GM10248 (cell line): Measurements from ENCODE around the gene NPY5R.

ENCODE experiments used
- CTCF ChIA-PET: fragments of 300-600 bp; sonication (Branson Sonifier 250); formaldehyde crosslinking; extraction: SDS; loops from one replicate; lab custom pipeline; 2021; ENCODE audit warnings: antibody characterized with exemption; lab: Yijun Ruan, JAX
- POLR2A ChIA-PET: fragments of 350-650 bp; sonication (Branson Sonifier 250); formaldehyde crosslinking; extraction: SDS; loops from one replicate; lab custom pipeline; 2020; ENCODE audit warnings: antibody characterized with exemption; lab: Yijun Ruan, JAX
- DNase-seq: peaks from one replicate; pipeline ENCODE4 v3.0.0; 2012; ENCODE audit errors: extremely low spot score
- TF ChIP-seq, protein P1 (sequence below): IDR thresholded peaks from 2 replicates; pipeline ENCODE4 v1.5.1; 2012; ENCODE audit warnings: mild to moderate bottlenecking, low read depth; ENCODE audit errors: extremely low read depth, missing control alignments, control extremely low read depth

The NPY5R gene

DNA sequence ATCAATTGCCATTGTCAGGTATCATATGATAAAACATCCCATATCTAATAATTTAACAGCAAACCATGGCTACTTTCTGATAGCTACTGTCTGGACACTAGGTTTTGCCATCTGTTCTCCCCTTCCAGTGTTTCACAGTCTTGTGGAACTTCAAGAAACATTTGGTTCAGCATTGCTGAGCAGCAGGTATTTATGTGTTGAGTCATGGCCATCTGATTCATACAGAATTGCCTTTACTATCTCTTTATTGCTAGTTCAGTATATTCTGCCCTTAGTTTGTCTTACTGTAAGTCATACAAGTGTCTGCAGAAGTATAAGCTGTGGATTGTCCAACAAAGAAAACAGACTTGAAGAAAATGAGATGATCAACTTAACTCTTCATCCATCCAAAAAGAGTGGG is 7.0 kb downstream of the NPY5R start:
- DNase-seq: no peak
- CTCF ChIA-PET: interaction anchor here (1.1 kb wide), 1 partner anchor 9 kb away, joined by 3 read pairs; no protein-coding TSS in a partner anchor
- POLR2A ChIA-PET: no interaction called here
- TF ChIP-seq, protein P1, sequence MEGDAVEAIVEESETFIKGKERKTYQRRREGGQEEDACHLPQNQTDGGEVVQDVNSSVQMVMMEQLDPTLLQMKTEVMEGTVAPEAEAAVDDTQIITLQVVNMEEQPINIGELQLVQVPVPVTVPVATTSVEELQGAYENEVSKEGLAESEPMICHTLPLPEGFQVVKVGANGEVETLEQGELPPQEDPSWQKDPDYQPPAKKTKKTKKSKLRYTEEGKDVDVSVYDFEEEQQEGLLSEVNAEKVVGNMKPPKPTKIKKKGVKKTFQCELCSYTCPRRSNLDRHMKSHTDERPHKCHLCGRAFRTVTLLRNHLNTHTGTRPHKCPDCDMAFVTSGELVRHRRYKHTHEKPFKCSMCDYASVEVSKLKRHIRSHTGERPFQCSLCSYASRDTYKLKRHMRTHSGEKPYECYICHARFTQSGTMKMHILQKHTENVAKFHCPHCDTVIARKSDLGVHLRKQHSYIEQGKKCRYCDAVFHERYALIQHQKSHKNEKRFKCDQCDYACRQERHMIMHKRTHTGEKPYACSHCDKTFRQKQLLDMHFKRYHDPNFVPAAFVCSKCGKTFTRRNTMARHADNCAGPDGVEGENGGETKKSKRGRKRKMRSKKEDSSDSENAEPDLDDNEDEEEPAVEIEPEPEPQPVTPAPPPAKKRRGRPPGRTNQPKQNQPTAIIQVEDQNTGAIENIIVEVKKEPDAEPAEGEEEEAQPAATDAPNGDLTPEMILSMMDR: no peak

DNA sequence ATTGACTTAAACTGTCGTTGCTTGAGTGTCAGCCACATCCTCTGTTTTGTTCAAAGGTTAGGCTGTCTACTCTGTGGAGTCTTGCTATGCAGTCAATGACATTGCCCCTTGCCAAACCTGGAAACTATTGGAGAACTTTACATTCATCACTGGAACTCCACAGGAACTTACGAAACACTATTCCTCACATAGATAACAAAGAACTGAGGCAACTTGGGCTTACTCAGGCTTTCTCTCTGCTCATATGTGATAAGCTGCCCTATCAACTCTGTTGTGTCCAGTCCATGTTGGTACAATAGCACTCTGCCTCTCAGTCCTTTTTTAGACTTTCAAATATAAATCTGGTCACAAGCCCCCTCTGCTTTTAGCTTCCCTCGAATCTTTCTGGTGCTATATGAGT is 9.4 kb downstream of the NPY5R start:
- TF ChIP-seq, protein P1: no peak
- DNase-seq: no peak
- POLR2A ChIA-PET: no interaction called here
- CTCF ChIA-PET: interaction anchor here (1.0 kb wide), 1 partner anchor 23 kb away, joined by 3 read pairs; no protein-coding TSS in a partner anchor

DNA sequence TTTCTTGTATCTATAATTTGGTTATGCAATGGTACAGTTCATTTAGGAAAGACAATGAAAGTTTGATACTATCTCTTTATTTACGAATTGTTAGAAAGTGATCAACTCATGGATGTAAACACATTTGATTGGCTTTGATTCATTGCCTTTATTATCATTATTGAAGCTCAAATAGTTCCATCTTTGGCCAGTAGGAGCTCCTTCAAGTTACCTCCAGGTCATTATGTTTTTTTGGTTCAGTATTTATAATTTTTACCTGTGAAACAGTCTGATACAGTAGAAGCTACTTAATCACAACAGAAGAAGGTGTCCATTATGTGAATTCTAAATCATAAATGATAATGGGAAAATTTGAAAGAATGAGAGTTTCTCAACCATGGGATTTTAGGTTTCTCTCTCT is 12.4 kb downstream of the NPY5R start:
- TF ChIP-seq, protein P1: no peak
- ChIA-PET POLR2A (no interaction called here), CTCF (interaction anchor here (0.7 to 1.5 kb wide), 3 partner anchors 16 to 25 kb away, joined by 3 read pairs; no protein-coding TSS in a partner anchor)
- no peak for DNase-seq

DNA sequence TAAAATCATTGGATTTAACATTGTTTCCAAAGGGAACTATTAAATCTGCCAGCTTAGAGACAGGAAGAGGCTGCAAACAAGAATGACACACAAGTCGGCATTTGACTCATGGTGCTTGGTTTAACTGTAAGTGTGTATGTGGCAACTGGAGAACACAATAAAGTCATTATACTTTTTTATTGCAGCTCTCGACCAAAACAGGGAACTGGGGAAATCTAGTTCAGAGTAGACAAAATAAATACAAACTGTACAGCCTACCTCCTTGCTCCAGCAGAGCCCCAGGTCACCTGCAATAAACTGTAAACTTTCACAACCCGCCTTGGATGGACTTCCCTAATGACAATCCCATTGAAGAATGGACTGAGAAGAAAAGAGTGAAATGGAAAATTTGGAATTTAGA is 24.0 kb downstream of the NPY5R start:
- CTCF ChIA-PET: interaction anchor here (1.8 kb wide), 1 partner anchor 9 kb away, joined by 4 read pairs; no protein-coding TSS in a partner anchor
- POLR2A ChIA-PET: no interaction called here
- TF ChIP-seq, protein P1: no peak
- no peak for DNase-seq

DNA sequence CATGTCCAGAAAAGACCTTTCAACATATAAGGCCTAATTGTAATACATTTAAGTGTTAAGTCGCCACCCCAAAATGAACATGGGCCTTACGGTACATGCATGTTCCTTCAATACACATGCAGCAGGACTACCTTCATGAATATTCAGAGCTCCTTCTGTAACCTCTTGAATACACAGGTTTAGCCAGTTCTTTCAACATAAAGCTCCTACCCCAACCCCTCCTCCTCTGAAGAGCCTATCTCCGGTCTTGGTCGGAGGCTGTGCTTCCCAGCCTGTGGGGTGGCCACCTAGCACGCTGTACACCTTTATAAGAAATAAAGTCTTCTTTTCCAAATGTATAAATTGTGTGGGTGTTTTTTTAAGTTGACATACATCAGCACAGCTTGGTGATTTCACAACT is 28.3 kb downstream of the NPY5R start:
- DNase-seq: no peak
- ChIA-PET POLR2A (no interaction called here), CTCF (interaction anchor here (1.2 to 1.8 kb wide), 5 partner anchors 10 to 177 kb away, joined by 3 to 6 read pairs (median 3); no protein-coding TSS in a partner anchor)
- TF ChIP-seq, protein P1: no peak

DNA sequence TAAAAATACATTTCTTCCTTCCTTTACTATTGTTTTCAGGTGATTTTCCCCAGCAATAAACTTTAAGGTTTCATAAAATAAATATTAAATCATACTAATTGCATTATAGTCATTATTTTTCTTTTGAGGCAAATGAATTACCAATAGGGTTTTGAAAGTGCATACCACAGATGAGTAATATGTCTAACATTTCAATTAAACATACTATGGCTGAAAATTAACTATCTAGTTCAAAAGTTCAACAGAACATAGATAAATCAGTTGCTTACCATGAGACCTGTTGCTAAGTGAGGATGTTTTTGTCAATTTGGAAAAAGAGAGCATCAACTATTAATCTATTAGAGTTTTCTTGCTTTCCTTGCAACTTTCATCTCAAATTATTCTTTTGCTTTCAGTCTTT is 35.0 kb downstream of the NPY5R start:
- ChIA-PET CTCF (no interaction called here), POLR2A (no interaction called here)
- TF ChIP-seq, protein P1: no peak
- DNase-seq: no peak

DNA sequence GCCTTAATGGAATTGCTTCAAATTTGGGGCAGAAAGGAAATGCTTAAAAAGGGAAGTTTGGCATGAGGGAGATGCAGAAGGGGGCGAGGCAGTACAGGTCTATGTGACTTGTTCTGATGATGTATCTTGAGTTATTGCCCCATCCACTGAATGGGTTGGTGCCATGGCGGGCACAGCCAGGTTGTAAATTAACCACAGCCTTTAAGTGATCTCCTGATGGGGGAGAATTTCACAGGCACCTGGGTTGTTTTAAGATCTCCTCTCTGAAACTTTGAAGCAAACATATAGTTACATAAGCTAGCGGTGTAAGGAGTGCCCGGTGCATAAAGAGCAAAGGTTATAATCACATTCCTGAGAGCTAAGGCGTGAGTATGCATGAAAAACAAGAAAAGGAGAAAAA is 37.0 kb downstream of the NPY5R start:
- no peak for DNase-seq
- TF ChIP-seq, protein P1: no peak
- POLR2A ChIA-PET: no interaction called here
- CTCF ChIA-PET: no interaction called here
